HepG2 (cell line): ENCODE data around the gene FRMPD2. TPM values are rescaled to one million over a fixed set of nuclear protein-coding genes. Genes with fewer than 3 reads are reported as not detected.

Source experiments
- ATAC-seq: fragments of 200-7000 bp; cut with Tn5 transposase; 3 replicates; pipeline ENCODE4 v1.9.1; 2020; ENCODE audit warnings: mild to moderate bottlenecking, moderate library complexity
- BruUV-seq: library from RNA; stranded (reverse); fragments of 400-500 nt; replicated peaks from 2 replicates; lab custom pipeline; 2021; lab: Mats Ljungman, UMichigan
- CTCF ChIA-PET: fragments of 300-600 bp; formaldehyde crosslinking; extraction: SDS; loops from one replicate; lab custom pipeline; 2021; ENCODE audit warnings: low total read pairs, inconsistent platforms, low intra/inter-chr PET ratio; lab: Yijun Ruan, JAX
- POLR2A ChIA-PET: fragments of 350-600 bp; sonication (Branson Sonifier 250); formaldehyde crosslinking; loops from one replicate; lab custom pipeline; 2020; ENCODE audit warnings: antibody characterized with exemption, inconsistent platforms; lab: Yijun Ruan, JAX
- DNase-seq: peaks from one replicate; pipeline ENCODE4 v3.0.0-alpha.2; 2015; ENCODE audit warnings: low spot score
- FAIRE-seq: peaks from 3 replicates; lab custom pipeline; 2011; peaks lifted over from hg19 to GRCh38; lab: Jason Lieb, UNC
- H2AFZ ChIP-seq: one replicate; pipeline ENCODE4 v1.6.1; 2011; ENCODE audit warnings: low read length, inconsistent platforms
- H3K27ac ChIP-seq: fragments of 300-600 bp; 3 replicates; pipeline ENCODE4 v1.8.0; 2011; ENCODE audit warnings: mixed run types, mild to moderate bottlenecking, mixed read lengths, low read length, inconsistent platforms; ENCODE audit not compliant: insufficient read depth; ENCODE audit errors: extremely low read length
- H3K27me3 ChIP-seq, 2 experiments: fragments of 200-600 bp in 1 of 2; 2 replicates in 1 of 2; 3 replicates in 1 of 2; pipeline versions ENCODE4 v1.6.0 to v1.8.0; 2011; ENCODE audit warnings: low read length in 2 of 2, mild to moderate bottlenecking in 2 of 2, moderate library complexity in 2 of 2, inconsistent platforms in 1 of 2; ENCODE audit not compliant: insufficient read depth in 2 of 2, control insufficient read depth in 1 of 2
- H3K36me3 ChIP-seq, 2 experiments: fragments of 200-600 bp in 1 of 2; replicated peaks in 1 of 2; 2 replicates in 1 of 2; 3 replicates in 1 of 2; pipeline versions ENCODE4 v1.5.1 to v1.8.0; 2011; ENCODE audit warnings: low read length in 2 of 2, inconsistent platforms in 1 of 2; ENCODE audit not compliant: insufficient read depth in 2 of 2, control insufficient read depth in 1 of 2
- H3K4me1 ChIP-seq: 2 replicates; pipeline ENCODE4 v1.5.1; 2012; ENCODE audit warnings: low read length, inconsistent platforms; ENCODE audit not compliant: insufficient read depth
- H3K4me2 ChIP-seq: 2 replicates; pipeline ENCODE4 v1.6.0; 2011; ENCODE audit warnings: low read depth, low read length, inconsistent platforms
- H3K4me3 ChIP-seq, 3 experiments: fragments of 200-600 bp in 1 of 3; sonication (generic), shearing (Covaris generic) in 1 of 3; replicated peaks in 1 of 3; 2 replicates each; pipeline ENCODE4 v1.5.1; 2011 to 2016; ENCODE audit warnings: low read length in 3 of 3, inconsistent platforms in 2 of 3, low read depth in 2 of 3, mild to moderate bottlenecking in 2 of 3, control low read depth in 1 of 3, mixed read lengths in 1 of 3; ENCODE audit not compliant: insufficient read depth in 1 of 3
- H3K79me2 ChIP-seq: one replicate; pipeline ENCODE4 v1.6.1; 2011; ENCODE audit warnings: low read length, inconsistent platforms; ENCODE audit not compliant: insufficient read depth
- H3K9ac ChIP-seq: 2 replicates; pipeline ENCODE4 v1.6.0; 2011; ENCODE audit warnings: mild to moderate bottlenecking, low read depth, low read length, inconsistent platforms; ENCODE audit not compliant: insufficient read depth
- H3K9me3 ChIP-seq: 2 replicates; pipeline ENCODE4 v1.5.1; 2012; ENCODE audit warnings: mild to moderate bottlenecking, low read length
- H4K20me1 ChIP-seq: 2 replicates; pipeline ENCODE4 v1.6.0; 2011; ENCODE audit warnings: inconsistent platforms, mild to moderate bottlenecking, low read length, moderate library complexity; ENCODE audit not compliant: insufficient read depth
- ATF5 ChIP-seq: sonication (generic); formaldehyde crosslinking; IDR thresholded peaks from 2 replicates; pipeline ENCODE4 v1.4.0; 2020; ENCODE audit warnings: mild to moderate bottlenecking, low read depth, missing genetic modification reagents
- CTCF ChIP-seq: sonication (generic); formaldehyde crosslinking; IDR thresholded peaks from 2 replicates; pipeline ENCODE4 v1.5.0; 2020; ENCODE audit warnings: mild to moderate bottlenecking, missing genetic modification reagents, moderate library complexity
- PBX2 ChIP-seq: IDR thresholded peaks from 2 replicates; pipeline ENCODE4 v1.6.1; 2016; ENCODE audit warnings: control low read depth
- REPIN1 ChIP-seq: sonication (generic); formaldehyde crosslinking; IDR thresholded peaks from 2 replicates; pipeline ENCODE4 v1.8.0; 2022; ENCODE audit warnings: missing genetic modification reagents, low read depth, mild to moderate bottlenecking, borderline replicate concordance
- SMC3 ChIP-seq: IDR thresholded peaks from 2 replicates; pipeline ENCODE4 v1.6.1; 2011; ENCODE audit warnings: low read length, improper control_type of control experiment
- STAG1 ChIP-seq: sonication (generic); formaldehyde crosslinking; IDR thresholded peaks from 2 replicates; pipeline ENCODE4 v1.4.0; 2020; ENCODE audit warnings: missing genetic modification reagents
- SYNCRIP ChIP-seq: fragments of 200-400 bp; formaldehyde crosslinking; IDR thresholded peaks from 2 replicates; pipeline ENCODE4 v1.6.1; 2018; ENCODE audit warnings: mild to moderate bottlenecking, low read depth, low read length; ENCODE audit not compliant: insufficient read depth
- XRCC5 ChIP-seq: fragments of 200-400 bp; formaldehyde crosslinking; optimal IDR thresholded peaks from 2 replicates; pipeline ENCODE3; 2017; ENCODE audit warnings: mild to moderate bottlenecking, low read length
- ZMYM4 ChIP-seq: sonication (generic); formaldehyde crosslinking; IDR thresholded peaks from 2 replicates; pipeline ENCODE4 v1.8.1; 2023; ENCODE audit warnings: mild to moderate bottlenecking, missing genetic modification reagents
- ZNF430 ChIP-seq: sonication (generic); formaldehyde crosslinking; IDR thresholded peaks from 2 replicates; pipeline ENCODE4 v1.9.0; 2021; ENCODE audit warnings: mild to moderate bottlenecking, missing genetic modification reagents
- WGBS: methylation state at CpG from one replicate; pipeline ENCODE4 v1.1.6; 2017; ENCODE audit warnings: low lambda C conversion rate; 5-methylcytosine and 5-hydroxymethylcytosine counted together
- in situ Hi-C: cut with HindIII; loops from 2 replicates; pipeline ENCODE4 v1.10.0; 2017; ENCODE audit warnings: low pct_unique_long_range_greater_than_20kb; ENCODE audit not compliant: extremely low pct_ligation_motif_present
- intact Hi-C: fragments of 100-400 bp; cut with micrococcal nuclease; formaldehyde crosslinking; loops from one replicate; pipeline ENCODE4 v1.10.0; 2022; ENCODE audit not compliant: unreplicated experiment
- polyA plus RNA-seq, 8 experiments: library from polyadenylated mRNA; depleted of rRNA in 3 of 8; stranded (reverse) in 7 of 8; unstranded in 1 of 8; fragments of >200 nt; fragmentation: Illumina TruSeq in 4 of 8; extraction: Trizol in 4 of 8; gene quantifications; 2 replicates each; pipeline versions ENCODE4 v1.2.1 to v1.2.3, GENCODE V29; 2011 to 2016; ENCODE audit warnings: low read depth in 4 of 8, missing spikeins in 1 of 8, mixed read lengths in 1 of 8; ENCODE audit not compliant: insufficient read depth in 1 of 8
- total RNA-seq, 5 experiments: library from RNA; depleted of rRNA; stranded (reverse); fragments of >200 nt; fragmentation: Illumina TruSeq; extraction: Trizol; gene quantifications; 2 replicates each; pipeline ENCODE4 v1.2.3, GENCODE V29; 2016; ENCODE audit warnings: low read depth in 1 of 5

Gene FRMPD2
- total and polyA plus RNA-seq, 2 of the 13 experiments (the other 11 are each of a cell fraction or from before 2014, with no cell fraction given): 0.45 to 1.3 TPM

GRCh38 chr10:48290286-48290685, 15.8 kb upstream of the FRMPD2 start:
- ATAC-seq (peak; percentile 15; the same call in 1 of the 3 replicates), DNase-seq (no peak), FAIRE-seq (no peak)
- 63% methylated on average over 6 of the region's 9 CpGs for WGBS
- no peak overlapping the region for H3K27ac ChIP-seq
- H3K4me2 ChIP-seq: peak overlapping the region; percentile 38; the same call in 1 of the 2 replicates
- CTCF ChIA-PET: interaction anchor here (2.3 kb wide), 1 partner anchor 75 kb away, joined by 9 read pairs; no protein-coding TSS in a partner anchor
- in situ Hi-C loops: no loop called here
- BruUV-seq: no TSS peak
- H2AFZ ChIP-seq: no peak overlapping the region
- no peaks in the 10 kb centered on the region for H3K9me3 ChIP-seq
- 0 out of 2 replicates have a peak, but pooled peaks have one; percentile 16 for TF ChIP-seq ZNF430 (CRISPR knock-in tag)
- TF ChIP-seq SYNCRIP: no peak
- TF ChIP-seq ATF5 (CRISPR knock-in tag): no peak
- TF ChIP-seq, all 625 proteins: peak for 1
- H4K20me1 ChIP-seq: no peaks in the 10 kb centered on the region
- no peak overlapping the region for H3K4me3 ChIP-seq
- H3K79me2 ChIP-seq: no peaks in the 10 kb centered on the region
- H3K36me3 ChIP-seq: no peaks in the 10 kb centered on the region
- H3K9ac ChIP-seq: no peak overlapping the region
- H3K27me3 ChIP-seq: no peaks in the 10 kb centered on the region
- POLR2A ChIA-PET: interaction anchor here (1.4 kb wide), 1 partner anchor 16 kb away, joined by 3 read pairs; no protein-coding TSS in a partner anchor
- intact Hi-C loops: loop anchor here (1.0 kb wide), 1 partner anchor 46 kb away; no protein-coding TSS in a partner anchor
- peaks cover 28% of the 10 kb centered on the region for H3K4me1 ChIP-seq

- in situ Hi-C loops (no loop called here), intact Hi-C loops (loop anchor here (1.0 to 2.0 kb wide), 2 partner anchors 47 to 75 kb away; no protein-coding TSS in a partner anchor)
- Histone ChIP-seq H3K4me2 (peak overlapping the region; percentile 38; the same call in 1 of the 2 replicates), H2AFZ (no peak overlapping the region), H4K20me1 (no peaks in the 10 kb centered on the region), H3K4me1 (peaks cover 25% of the 10 kb centered on the region), H3K9me3 (no peaks in the 10 kb centered on the region), H3K4me3 (no peak overlapping the region), H3K36me3 (no peaks in the 10 kb centered on the region), H3K27ac (no peak overlapping the region), H3K9ac (no peak overlapping the region), H3K79me2 (no peaks in the 10 kb centered on the region), H3K27me3 (no peaks in the 10 kb centered on the region)
- peak; percentile 90 for FAIRE-seq
- ATAC-seq: peak; percentile 87
- POLR2A ChIA-PET: interaction anchor here (1.4 kb wide), 1 partner anchor 16 kb away, joined by 3 read pairs; no protein-coding TSS in a partner anchor
- peak; percentile 54 for DNase-seq
- CTCF ChIA-PET: interaction anchor here (2.3 kb wide), 1 partner anchor 74 kb away, joined by 9 read pairs; no protein-coding TSS in a partner anchor
- WGBS: 5% methylated on average over 9 of the region's 9 CpGs
- BruUV-seq: no TSS peak
- peak; percentile 73 for TF ChIP-seq SMC3
- peak; percentile 80 for TF ChIP-seq CTCF (CRISPR knock-in tag)
- TF ChIP-seq STAG1 (CRISPR knock-in tag): peak; percentile 56
- peak; percentile 37; the same call in 1 of the 2 replicates for TF ChIP-seq ZMYM4 (CRISPR knock-in tag)
- TF ChIP-seq PBX2 (CRISPR knock-in tag): no peak
- TF ChIP-seq REPIN1: 0 out of 2 replicates have a peak, but pooled peaks have one; percentile 23
- TF ChIP-seq XRCC5: peak; percentile 45
These were observed 15.2 kb upstream of the FRMPD2 start for GRCh38 chr10:48289501-48290238.
